Left cardiac atrium (tissue), 2 donors: ENCODE measurements around the gene ALDOB. TPM values are rescaled to one million over a fixed set of nuclear protein-coding genes. Genes with fewer than 3 reads are reported as not detected.

ENCODE experiments used
- total RNA-seq, 2 donors: library from RNA; stranded (reverse); fragmentation: NEBNext Ultra II Directional; extraction: Animal tissue kit (Norgen Biotek cat#: 25700); gene quantifications; one replicate each; pipeline ENCODE4 v1.2.1, GENCODE V29; 2021
- donor health status: DM: no; HTN: yes; CAD: no; lungs with severe emphysema.
- donor health status: DM: yes; HTN: yes; CAD: no.

Gene ALDOB
- total RNA-seq, 2 donors from 2014 or later, result 0.53 to 1.4 TPM

Other genes with a start within 250 kb of the ALDOB start
- gene BAAT, start 50.8 kb downstream of the ALDOB start, total RNA-seq, result under 1 TPM in 1 of 2 donors, not detected in 1; 0.16 TPM
- 10 to 100 TPM; 15.0 to 19.9 TPM for gene MRPL50, start 37.2 kb downstream of the ALDOB start, total RNA-seq
- 10 to 100 TPM; 18.9 to 36.7 TPM for gene ZNF189, start 36.9 kb downstream of the ALDOB start, total RNA-seq
- gene RNF20, start 98.1 kb upstream of the ALDOB start, total RNA-seq, result 10 to 100 TPM; 39.8 to 41.1 TPM
- gene PPP3R2, start 159.2 kb upstream of the ALDOB start, total RNA-seq, result not detected